OCI-LY1 (cell line): Measurements from ENCODE around the gene CYBA.

Source experiments
- H2AFZ ChIP-seq: fragments of 200-600 bp; sonication (generic), shearing (Covaris generic); 2 replicates; pipeline ENCODE4 v1.6.0; 2014; ENCODE audit warnings: antibody characterized with exemption, mild to moderate bottlenecking, low read length
- H3F3A ChIP-seq: fragments of 200-600 bp; sonication (generic), shearing (Covaris generic); 2 replicates; pipeline ENCODE4 v1.6.0; 2014; ENCODE audit warnings: mild to moderate bottlenecking, antibody characterized with exemption, low read length, moderate library complexity; ENCODE audit not compliant: insufficient read depth
- H3K27ac ChIP-seq: fragments of 200-600 bp; sonication (generic); 2 replicates; pipeline ENCODE4 v1.5.1; 2014; ENCODE audit warnings: low read length, mixed run types, mild to moderate bottlenecking, low read depth; ENCODE audit not compliant: poor library complexity, severe bottlenecking
- H3K27me3 ChIP-seq: fragments of 200-600 bp; sonication (generic); 2 replicates; pipeline ENCODE4 v1.6.0; 2014; ENCODE audit warnings: antibody characterized with exemption, mild to moderate bottlenecking, low read length, moderate library complexity; ENCODE audit not compliant: insufficient read depth
- H3K36me3 ChIP-seq: fragments of 200-600 bp; sonication (generic); 2 replicates; pipeline ENCODE4 v1.6.1; 2014; ENCODE audit warnings: mild to moderate bottlenecking, antibody characterized with exemption, low read length, moderate library complexity, mixed read lengths; ENCODE audit not compliant: insufficient read depth
- H3K4me1 ChIP-seq: fragments of 200-600 bp; sonication (generic); 2 replicates; pipeline ENCODE4 v1.5.1; 2014; ENCODE audit warnings: mild to moderate bottlenecking, low read length, moderate library complexity; ENCODE audit not compliant: insufficient read depth, severe bottlenecking
- H3K4me2 ChIP-seq: fragments of 200-600 bp; sonication (generic), shearing (Covaris generic); 2 replicates; pipeline ENCODE4 v1.6.1; 2014; ENCODE audit warnings: low read length
- H3K4me3 ChIP-seq: fragments of 200-600 bp; sonication (generic); 2 replicates; pipeline ENCODE4 v1.5.1; 2014; ENCODE audit warnings: low read length, low read depth, mild to moderate bottlenecking, mixed read lengths; ENCODE audit not compliant: poor library complexity, severe bottlenecking
- H3K79me2 ChIP-seq: fragments of 200-600 bp; shearing (Covaris generic); 2 replicates; pipeline ENCODE4 v1.6.1; 2016; ENCODE audit warnings: mixed run types, low read length, mixed read lengths; ENCODE audit not compliant: insufficient read depth
- H3K9ac ChIP-seq: fragments of 200-600 bp; sonication (generic), shearing (Covaris generic); 2 replicates; pipeline ENCODE4 v1.6.1; 2014; ENCODE audit warnings: mild to moderate bottlenecking, low read length, mixed read lengths
- H3K9me2 ChIP-seq: fragments of 200-600 bp; sonication (generic), shearing (Covaris generic); 2 replicates; pipeline ENCODE4 v1.6.1; 2014; ENCODE audit warnings: low read depth, mild to moderate bottlenecking, low read length, mixed read lengths
- H3K9me3 ChIP-seq: fragments of 200-600 bp; shearing (Covaris generic); 2 replicates; pipeline ENCODE4 v1.6.1; 2014; ENCODE audit warnings: low read length, mixed read lengths
- H4K20me1 ChIP-seq: fragments of 200-600 bp; sonication (generic), shearing (Covaris generic); 2 replicates; pipeline ENCODE4 v1.6.0; 2016; ENCODE audit warnings: mild to moderate bottlenecking, low read length; ENCODE audit not compliant: insufficient read depth
- EZH2 ChIP-seq: fragments of 200-600 bp; sonication (generic), shearing (Covaris generic); IDR thresholded peaks from 2 replicates; pipeline ENCODE4 v1.8.0; 2017; ENCODE audit warnings: borderline replicate concordance, mixed run types, mild to moderate bottlenecking, antibody characterized with exemption, low read length, moderate library complexity, mixed read lengths
- TF ChIP-seq, protein P1 (sequence below): fragments of 200-600 bp; sonication (generic), shearing (Covaris generic); IDR thresholded peaks from 2 replicates; pipeline ENCODE4 v1.5.1; 2017; ENCODE audit warnings: mild to moderate bottlenecking, antibody characterized with exemption, low read length, moderate library complexity, mixed read lengths

CYBA gene

DNA sequence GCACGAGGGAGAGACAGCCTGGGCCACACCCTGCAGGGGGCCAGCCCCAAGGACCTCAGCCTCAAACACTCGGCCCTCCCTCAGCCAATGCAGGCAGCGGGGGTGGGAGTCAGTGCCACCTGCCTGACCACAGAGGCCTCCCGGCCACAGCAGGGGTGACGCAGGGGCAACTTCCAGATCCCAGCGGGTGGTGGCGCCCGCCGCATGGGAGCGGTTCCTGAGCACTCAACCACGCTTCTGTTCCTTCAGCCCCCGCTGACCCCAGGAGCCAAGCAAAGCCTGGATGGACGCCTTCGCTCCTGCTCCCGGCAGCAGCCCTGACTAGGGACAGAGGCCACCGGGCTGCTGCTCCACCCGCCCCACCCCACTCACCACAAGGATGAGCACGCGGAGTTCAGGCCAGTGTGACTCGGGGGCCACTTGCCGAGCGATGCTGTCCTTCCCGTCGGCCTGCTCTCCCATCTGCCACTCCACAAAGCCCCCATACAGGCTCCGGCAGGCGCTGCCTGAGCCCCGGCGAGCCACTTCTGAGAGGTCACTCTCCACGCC is 5.0 kb upstream of the CYBA start:
- H3K27ac ChIP-seq: no peak overlapping the region
- peaks cover 45% of the 10 kb centered on the region; the same call in 1 of the 2 replicates for H3K36me3 ChIP-seq
- H3K9ac ChIP-seq: no peak overlapping the region
- TF ChIP-seq, protein P1, sequence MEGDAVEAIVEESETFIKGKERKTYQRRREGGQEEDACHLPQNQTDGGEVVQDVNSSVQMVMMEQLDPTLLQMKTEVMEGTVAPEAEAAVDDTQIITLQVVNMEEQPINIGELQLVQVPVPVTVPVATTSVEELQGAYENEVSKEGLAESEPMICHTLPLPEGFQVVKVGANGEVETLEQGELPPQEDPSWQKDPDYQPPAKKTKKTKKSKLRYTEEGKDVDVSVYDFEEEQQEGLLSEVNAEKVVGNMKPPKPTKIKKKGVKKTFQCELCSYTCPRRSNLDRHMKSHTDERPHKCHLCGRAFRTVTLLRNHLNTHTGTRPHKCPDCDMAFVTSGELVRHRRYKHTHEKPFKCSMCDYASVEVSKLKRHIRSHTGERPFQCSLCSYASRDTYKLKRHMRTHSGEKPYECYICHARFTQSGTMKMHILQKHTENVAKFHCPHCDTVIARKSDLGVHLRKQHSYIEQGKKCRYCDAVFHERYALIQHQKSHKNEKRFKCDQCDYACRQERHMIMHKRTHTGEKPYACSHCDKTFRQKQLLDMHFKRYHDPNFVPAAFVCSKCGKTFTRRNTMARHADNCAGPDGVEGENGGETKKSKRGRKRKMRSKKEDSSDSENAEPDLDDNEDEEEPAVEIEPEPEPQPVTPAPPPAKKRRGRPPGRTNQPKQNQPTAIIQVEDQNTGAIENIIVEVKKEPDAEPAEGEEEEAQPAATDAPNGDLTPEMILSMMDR: no peak
- TF ChIP-seq EZH2: no peak
- peaks cover 28% of the 10 kb centered on the region for H3K4me1 ChIP-seq
- H4K20me1 ChIP-seq: no peaks in the 10 kb centered on the region
- no peak overlapping the region for H2AFZ ChIP-seq
- H3K9me3 ChIP-seq: no peaks in the 10 kb centered on the region
- H3K27me3 ChIP-seq: no peaks in the 10 kb centered on the region
- H3K4me3 ChIP-seq: no peak overlapping the region
- H3K9me2 ChIP-seq: no peaks in the 10 kb centered on the region
- no peaks in the 10 kb centered on the region for H3K79me2 ChIP-seq
- no peak overlapping the region for H3K4me2 ChIP-seq
- H3F3A ChIP-seq: no peaks in the 10 kb centered on the region

- H3K36me3 ChIP-seq: peaks cover 49% of the 10 kb centered on the region
- no peaks in the 10 kb centered on the region for H3K79me2 ChIP-seq
- H3F3A ChIP-seq: no peaks in the 10 kb centered on the region
- H3K9ac ChIP-seq: no peak overlapping the region
- H3K27ac ChIP-seq: no peak overlapping the region
- H3K4me2 ChIP-seq: no peak overlapping the region
- H3K4me1 ChIP-seq: peaks cover 27% of the 10 kb centered on the region
- no peak overlapping the region for H2AFZ ChIP-seq
- TF ChIP-seq EZH2: no peak
- TF ChIP-seq, protein P1: no peak
- H3K27me3 ChIP-seq: no peaks in the 10 kb centered on the region
- no peaks in the 10 kb centered on the region for H3K9me2 ChIP-seq
- H3K4me3 ChIP-seq: no peak overlapping the region
- H4K20me1 ChIP-seq: no peaks in the 10 kb centered on the region
- H3K9me3 ChIP-seq: no peaks in the 10 kb centered on the region
These were observed 4.3 kb upstream of the CYBA start for GRCh38 chr16:88655053-88655732.

GRCh38 chr16:88654363-88655052 is 3.7 kb upstream of the CYBA start:
- Histone ChIP-seq H3K27me3 (no peaks in the 10 kb centered on the region), H3K36me3 (peaks cover 53% of the 10 kb centered on the region), H3K9me3 (no peaks in the 10 kb centered on the region), H2AFZ (no peak overlapping the region), H3K9me2 (no peaks in the 10 kb centered on the region), H3K79me2 (no peaks in the 10 kb centered on the region), H3K9ac (no peak overlapping the region), H4K20me1 (no peaks in the 10 kb centered on the region), H3K4me3 (no peak overlapping the region), H3K27ac (no peak overlapping the region), H3K4me2 (no peak overlapping the region), H3F3A (no peaks in the 10 kb centered on the region), H3K4me1 (peaks cover 34% of the 10 kb centered on the region)
- TF ChIP-seq, protein P1: no peak
- TF ChIP-seq EZH2: no peak
